Endothelial cell of umbilical vein (primary cell): Measurements from ENCODE around the gene PRPF8. TPM values are rescaled to one million over a fixed set of nuclear protein-coding genes. Genes with fewer than 3 reads are reported as not detected.

Experiments used
- BruUV-seq: library from RNA; stranded (reverse); fragments of 400-500 nt; replicated peaks from 2 replicates; lab custom pipeline; 2021; lab: Mats Ljungman, UMichigan
- CTCF ChIA-PET: fragments of 300-600, 350-600 bp; sonication (Branson Sonifier 250); formaldehyde crosslinking; loops from one replicate; lab custom pipeline; 2021; ENCODE audit warnings: antibody characterized with exemption, inconsistent platforms; lab: Charles Lee
- POLR2A ChIA-PET: fragments of 300-600, 350-600 bp; sonication (Branson Sonifier 250); formaldehyde crosslinking; loops from one replicate; lab custom pipeline; 2021; ENCODE audit warnings: antibody characterized with exemption, inconsistent platforms; lab: Charles Lee
- DNase-seq: peaks from one replicate; pipeline ENCODE4 v3.0.0-alpha.2; 2011; ENCODE audit warnings: low read depth, low spot score
- FAIRE-seq: peaks from 2 replicates; lab custom pipeline; 2011; peaks lifted over from hg19 to GRCh38; lab: Jason Lieb, UNC
- H2AFZ ChIP-seq: 2 replicates; pipeline ENCODE4 v1.6.0; 2012; ENCODE audit warnings: low read depth, low read length, control low read depth, inconsistent platforms
- H3K27ac ChIP-seq: 2 replicates; pipeline ENCODE4 v1.5.1; 2011; ENCODE audit warnings: low read depth, mild to moderate bottlenecking, control low read depth, low read length, moderate library complexity; ENCODE audit not compliant: insufficient read depth
- H3K27me3 ChIP-seq, 2 experiments: 2 replicates each; pipeline versions ENCODE4 v1.6.0 to v1.6.1; 2011; ENCODE audit warnings: low read length in 2 of 2, mixed read lengths in 1 of 2; ENCODE audit not compliant: control insufficient read depth in 2 of 2, insufficient read depth in 2 of 2
- H3K36me3 ChIP-seq, 2 experiments: 2 replicates in 1 of 2; 3 replicates in 1 of 2; pipeline ENCODE4 v1.5.1; 2011; ENCODE audit warnings: low read length in 2 of 2, mild to moderate bottlenecking in 1 of 2, moderate library complexity in 1 of 2; ENCODE audit not compliant: control insufficient read depth in 2 of 2, insufficient read depth in 2 of 2; ENCODE audit errors: extremely low read depth in 1 of 2
- H3K4me1 ChIP-seq: 3 replicates; pipeline ENCODE4 v1.5.1; 2011; ENCODE audit warnings: mild to moderate bottlenecking, low read length; ENCODE audit not compliant: control insufficient read depth, insufficient read depth; ENCODE audit errors: extremely low read depth
- H3K4me2 ChIP-seq: 2 replicates; pipeline ENCODE4 v1.6.1; 2011; ENCODE audit warnings: low read length, control low read depth, mixed read lengths; ENCODE audit not compliant: insufficient read depth
- H3K4me3 ChIP-seq, 3 experiments: fragments of 200-600 bp in 1 of 3; sonication (generic), shearing (Covaris generic) in 1 of 3; replicated peaks in 1 of 3; 2 replicates each; pipeline ENCODE4 v1.5.1; 2011 to 2016; ENCODE audit warnings: control low read depth in 3 of 3, low read length in 3 of 3, mild to moderate bottlenecking in 2 of 3, inconsistent platforms in 1 of 3, low read depth in 1 of 3, moderate library complexity in 1 of 3; ENCODE audit not compliant: insufficient read depth in 1 of 3
- H3K79me2 ChIP-seq: 2 replicates; pipeline ENCODE4 v1.6.0; 2012; ENCODE audit warnings: low read length, inconsistent platforms; ENCODE audit not compliant: control insufficient read depth, insufficient read depth
- H3K9ac ChIP-seq: replicated peaks from 2 replicates; pipeline ENCODE3; 2011; ENCODE audit warnings: low read length, control low read depth; ENCODE audit not compliant: insufficient read depth; ENCODE audit errors: extremely low read depth
- H3K9me1 ChIP-seq: replicated peaks from 3 replicates; pipeline ENCODE4 v1.6.0; 2011; ENCODE audit warnings: mild to moderate bottlenecking, low read length; ENCODE audit not compliant: control insufficient read depth, insufficient read depth; ENCODE audit errors: extremely low read depth
- H3K9me3 ChIP-seq: replicated peaks from 2 replicates; pipeline ENCODE4 v1.5.1; 2012; ENCODE audit warnings: low read length, inconsistent platforms; ENCODE audit not compliant: control insufficient read depth, insufficient read depth
- H4K20me1 ChIP-seq: replicated peaks from 2 replicates; pipeline ENCODE3; 2011; ENCODE audit warnings: mild to moderate bottlenecking, low read length; ENCODE audit not compliant: control insufficient read depth, insufficient read depth; ENCODE audit errors: extremely low read depth
- EZH2 ChIP-seq: IDR thresholded peaks from 2 replicates; pipeline ENCODE4 v1.6.1; 2012; ENCODE audit warnings: borderline replicate concordance, low read depth, mild to moderate bottlenecking, moderate library complexity, low read length, inconsistent platforms; ENCODE audit not compliant: severe bottlenecking
- FOS ChIP-seq: IDR thresholded peaks from 2 replicates; pipeline ENCODE4 v1.6.1; 2011; ENCODE audit warnings: mild to moderate bottlenecking, low read length, moderate library complexity, borderline replicate concordance; ENCODE audit not compliant: insufficient read depth
- GATA2 ChIP-seq: IDR thresholded peaks from 2 replicates; pipeline ENCODE4 v1.7.0; 2011; ENCODE audit warnings: low read depth, mild to moderate bottlenecking, moderate library complexity, mixed read lengths, low read length; ENCODE audit not compliant: insufficient read length, insufficient read depth
- JUN ChIP-seq: IDR thresholded peaks from 2 replicates; pipeline ENCODE4 v1.6.1; 2011; ENCODE audit warnings: borderline replicate concordance, low read depth; ENCODE audit not compliant: insufficient read length, insufficient read depth
- MYC ChIP-seq: IDR thresholded peaks from one replicate; pipeline ENCODE4 v1.6.1; 2011; ENCODE audit warnings: mild to moderate bottlenecking, low read depth, low read length
- POLR2A ChIP-seq: IDR thresholded peaks from 2 replicates; pipeline ENCODE4 v1.6.1; 2012; ENCODE audit warnings: low read depth, mild to moderate bottlenecking, control low read depth, low read length
- POLR2AphosphoS5 ChIP-seq: IDR thresholded peaks from 2 replicates; pipeline ENCODE4 v1.6.1; 2012; ENCODE audit warnings: low read depth, mild to moderate bottlenecking, control low read depth, low read length, moderate library complexity; ENCODE audit not compliant: insufficient read depth
- dilution Hi-C: fragments of 300-500 bp; cut with MboI; formaldehyde crosslinking; loops from one replicate; pipeline ENCODE4 v1.15.0; 2019; ENCODE audit warnings: low sequenced_read_pairs; ENCODE audit not compliant: extremely low pct_ligation_motif_present
- intact Hi-C: fragments of 100-400 bp; cut with micrococcal nuclease; formaldehyde crosslinking; loops from one replicate; pipeline ENCODE4 v1.10.0; 2022
- polyA plus RNA-seq, 4 experiments: library from polyadenylated mRNA; depleted of rRNA in 3 of 4; stranded (reverse) in 3 of 4; unstranded in 1 of 4; fragments of >200 nt; gene quantifications; 2 replicates each; pipeline versions ENCODE4 v1.2.1 to v1.2.3, GENCODE V29; 2011 to 2012; ENCODE audit warnings: missing spikeins in 1 of 4
- total RNA-seq: library from RNA; stranded (reverse); gene quantifications from 2 replicates; pipeline ENCODE4 v1.2.3, GENCODE V29; 2021
- TF ChIP-seq, protein P1 (sequence below), 2 donors: IDR thresholded peaks; 1 replicate in 1 of 2; 2 replicates in 1 of 2; pipeline ENCODE4 v1.5.1; 2011; ENCODE audit warnings: low read length in 2 of 2, mild to moderate bottlenecking in 2 of 2, moderate library complexity in 2 of 2, control low read depth in 1 of 2, inconsistent platforms in 1 of 2, low read depth in 1 of 2; ENCODE audit not compliant: insufficient read depth in 1 of 2; ENCODE audit errors: extremely low read depth in 1 of 2
- TF ChIP-seq, protein P2 (sequence below): IDR thresholded peaks from 2 replicates; pipeline ENCODE4 v1.6.1; 2011; ENCODE audit not compliant: insufficient read depth, insufficient read length

Gene PRPF8
- total and polyA plus RNA-seq, 2 donors (not counting 3 experiments of a cell fraction or from before 2014, with no cell fraction given) = 215 to 301 TPM

DNA sequence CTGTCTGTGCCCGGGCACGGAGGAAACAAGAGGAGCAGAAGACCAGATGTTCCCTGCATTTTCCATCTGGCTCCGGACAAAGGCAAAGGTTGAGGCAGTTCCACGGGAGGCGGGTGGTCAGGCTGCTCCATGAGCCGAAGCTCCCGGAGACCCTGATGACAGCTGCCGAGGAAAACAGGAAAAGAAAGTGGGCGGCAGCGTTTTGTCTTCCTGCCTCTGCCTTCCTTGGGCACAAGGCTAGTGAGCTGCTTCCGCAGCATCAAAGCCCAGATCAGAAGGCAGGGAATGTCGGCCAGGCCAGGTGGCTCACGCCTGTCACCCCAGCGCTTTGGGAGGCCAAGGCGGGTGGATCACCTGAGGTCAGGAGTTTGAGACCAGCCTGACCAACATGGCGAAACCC, 72.3 kb downstream of the PRPF8 start:
- intact Hi-C loops (loop anchor here (2.0 kb wide), 1 partner anchor 16 kb away; the partner anchor contains the start of gene SLC43A2), dilution Hi-C loops (no loop called here)
- Histone ChIP-seq H3K9me1 (no peaks in the 10 kb centered on the region), H3K4me2 (no peak overlapping the region), H3K4me1 (peaks cover 15% of the 10 kb centered on the region), H3K27me3 (no peaks in the 10 kb centered on the region), H2AFZ (peak overlapping the region; percentile 4), H3K79me2 (no peaks in the 10 kb centered on the region), H4K20me1 (no peaks in the 10 kb centered on the region), H3K9ac (no peak overlapping the region), H3K4me3 (no peak overlapping the region), H3K36me3 (no peaks in the 10 kb centered on the region), H3K27ac (no peak overlapping the region), H3K9me3 (no peaks in the 10 kb centered on the region)
- FAIRE-seq = peak; percentile 80
- POLR2A ChIA-PET = no interaction called here
- BruUV-seq = no TSS peak
- no peak for TF ChIP-seq POLR2AphosphoS5
- TF ChIP-seq EZH2 = no peak
- TF ChIP-seq, protein P1, sequence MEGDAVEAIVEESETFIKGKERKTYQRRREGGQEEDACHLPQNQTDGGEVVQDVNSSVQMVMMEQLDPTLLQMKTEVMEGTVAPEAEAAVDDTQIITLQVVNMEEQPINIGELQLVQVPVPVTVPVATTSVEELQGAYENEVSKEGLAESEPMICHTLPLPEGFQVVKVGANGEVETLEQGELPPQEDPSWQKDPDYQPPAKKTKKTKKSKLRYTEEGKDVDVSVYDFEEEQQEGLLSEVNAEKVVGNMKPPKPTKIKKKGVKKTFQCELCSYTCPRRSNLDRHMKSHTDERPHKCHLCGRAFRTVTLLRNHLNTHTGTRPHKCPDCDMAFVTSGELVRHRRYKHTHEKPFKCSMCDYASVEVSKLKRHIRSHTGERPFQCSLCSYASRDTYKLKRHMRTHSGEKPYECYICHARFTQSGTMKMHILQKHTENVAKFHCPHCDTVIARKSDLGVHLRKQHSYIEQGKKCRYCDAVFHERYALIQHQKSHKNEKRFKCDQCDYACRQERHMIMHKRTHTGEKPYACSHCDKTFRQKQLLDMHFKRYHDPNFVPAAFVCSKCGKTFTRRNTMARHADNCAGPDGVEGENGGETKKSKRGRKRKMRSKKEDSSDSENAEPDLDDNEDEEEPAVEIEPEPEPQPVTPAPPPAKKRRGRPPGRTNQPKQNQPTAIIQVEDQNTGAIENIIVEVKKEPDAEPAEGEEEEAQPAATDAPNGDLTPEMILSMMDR (IDR thresholded peaks at IDR 0.05; ENCODE audit: extremely low read depth in 1 of 2, insufficient read depth in 1 of 2, low read depth in 1 of 2, low read length in 2 of 2) = no peak
- TF ChIP-seq, protein P2, sequence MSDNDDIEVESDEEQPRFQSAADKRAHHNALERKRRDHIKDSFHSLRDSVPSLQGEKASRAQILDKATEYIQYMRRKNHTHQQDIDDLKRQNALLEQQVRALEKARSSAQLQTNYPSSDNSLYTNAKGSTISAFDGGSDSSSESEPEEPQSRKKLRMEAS = no peak
- no peak for TF ChIP-seq GATA2
- no peak for TF ChIP-seq MYC
- no peak for TF ChIP-seq POLR2A
- TF ChIP-seq FOS = no peak
- TF ChIP-seq JUN = no peak
- DNase-seq = peak; percentile 72
- CTCF ChIA-PET = interaction anchor here (0.5 to 1.6 kb wide), 4 partner anchors 9 to 240 kb away, joined by 3 to 10 read pairs (median 3); no protein-coding TSS in a partner anchor
